ENCODE data around the gene MAPK13.
"Not testable (repeated sequence)": the region's sequence is repeated elsewhere in the genome, so short reads cannot be mapped to it uniquely, and the experiment has no call there.

Gene MAPK13

DNA sequence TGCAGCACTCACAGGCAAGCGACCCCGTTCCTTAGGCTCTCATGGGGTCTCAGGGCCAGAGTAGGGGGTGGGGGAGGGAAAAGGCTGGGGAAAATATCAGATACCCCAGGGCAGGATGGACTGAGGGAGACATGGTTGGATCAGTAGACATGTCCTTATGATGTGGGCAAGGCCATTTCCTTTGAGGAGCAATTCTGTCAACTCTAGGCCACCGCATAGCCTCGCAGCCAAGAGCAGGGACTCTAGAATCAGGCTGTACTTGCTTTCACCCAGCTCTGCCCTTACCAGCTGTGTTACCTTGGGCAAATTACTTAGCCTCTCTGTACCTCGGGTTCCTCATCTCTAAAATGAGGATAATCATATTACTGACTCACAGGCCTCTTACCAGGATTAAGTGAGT, 2.2 kb upstream of the MAPK13 start:
- no peak for DNase-seq (ENCODE audit: low spot score)

DNA sequence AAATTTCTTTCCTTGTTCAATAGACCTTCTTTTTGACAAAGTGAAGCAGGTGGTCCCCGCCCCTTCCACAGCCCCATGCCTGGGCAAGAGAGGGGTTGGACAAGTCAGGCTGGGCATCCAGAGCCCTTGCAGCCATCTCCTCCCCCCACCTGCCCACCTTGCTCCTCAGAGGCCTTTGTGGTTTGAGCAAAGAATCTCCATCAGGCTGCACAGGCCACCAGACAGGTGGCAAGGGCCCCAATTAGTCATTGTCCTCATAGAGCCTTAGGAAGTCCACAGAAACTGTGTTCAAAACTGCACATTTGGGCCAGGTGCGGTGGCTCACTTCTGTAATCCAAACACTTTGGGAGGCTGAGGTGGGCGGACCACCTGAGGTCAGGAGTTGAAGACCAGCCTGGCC, 1.5 kb upstream of the MAPK13 start:
- no peak for DNase-seq (ENCODE audit: low spot score)

DNA sequence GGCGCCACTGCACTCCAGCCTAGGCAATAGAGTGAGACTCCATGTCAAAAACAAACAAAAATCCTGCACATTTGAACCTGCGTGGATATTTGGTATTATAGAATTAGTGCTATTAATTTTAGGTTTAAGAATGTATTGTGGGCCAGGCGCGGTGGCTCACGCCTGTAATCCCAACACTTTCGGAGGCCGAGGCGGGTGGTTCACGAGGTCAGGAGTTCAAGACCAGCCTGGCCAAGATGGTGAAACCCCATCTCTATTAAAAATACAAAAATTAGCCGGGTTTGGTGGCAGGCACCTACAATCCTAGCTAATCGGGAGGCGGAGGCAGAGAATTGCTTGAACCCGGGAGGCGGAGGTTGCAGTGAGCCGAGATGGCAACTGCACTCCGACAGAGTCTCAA, 979 bp upstream of the MAPK13 start:
- not testable (repeated sequence) for DNase-seq (ENCODE audit: low spot score)

DNA sequence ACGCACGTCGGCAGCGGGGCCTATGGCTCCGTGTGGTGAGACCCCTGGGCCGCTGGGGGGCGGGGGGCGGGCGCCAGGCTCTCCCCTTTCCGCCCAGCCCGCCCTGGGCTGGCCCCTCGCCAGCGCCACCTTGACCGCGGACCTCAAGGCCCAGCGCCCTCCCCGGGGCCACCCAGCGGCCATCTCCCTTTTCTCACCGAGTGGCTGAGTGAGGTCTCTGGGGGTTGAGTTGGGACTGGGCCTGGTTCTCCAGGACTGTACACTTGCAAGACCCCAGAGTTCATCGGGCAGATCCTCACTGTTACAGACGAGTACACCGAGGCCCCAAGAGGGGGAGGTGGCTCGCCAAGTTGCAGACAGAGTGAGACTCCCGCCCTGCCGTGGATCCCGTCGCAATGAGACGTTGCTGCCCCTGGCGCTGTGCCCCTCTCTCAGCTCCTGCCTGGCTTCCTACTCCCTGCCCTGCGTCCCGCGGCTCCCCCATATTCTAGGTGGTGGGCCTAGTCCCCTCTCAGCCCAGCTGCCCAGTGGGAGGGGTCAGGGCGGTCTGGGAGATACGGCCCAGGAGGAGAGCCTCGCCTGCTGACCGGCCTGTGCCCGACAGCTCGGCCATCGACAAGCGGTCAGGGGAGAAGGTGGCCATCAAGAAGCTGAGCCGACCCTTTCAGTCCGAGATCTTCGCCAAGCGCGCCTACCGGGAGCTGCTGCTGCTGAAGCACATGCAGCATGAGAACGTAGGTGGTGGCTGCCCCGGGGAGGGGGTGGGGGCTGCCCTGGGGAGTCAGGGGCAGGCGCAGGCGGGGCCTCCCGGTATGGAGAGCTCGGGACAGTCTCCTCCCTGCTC, 576 bp downstream of the MAPK13 start:
- DNase-seq (ENCODE audit: low spot score) = no peak

DNA sequence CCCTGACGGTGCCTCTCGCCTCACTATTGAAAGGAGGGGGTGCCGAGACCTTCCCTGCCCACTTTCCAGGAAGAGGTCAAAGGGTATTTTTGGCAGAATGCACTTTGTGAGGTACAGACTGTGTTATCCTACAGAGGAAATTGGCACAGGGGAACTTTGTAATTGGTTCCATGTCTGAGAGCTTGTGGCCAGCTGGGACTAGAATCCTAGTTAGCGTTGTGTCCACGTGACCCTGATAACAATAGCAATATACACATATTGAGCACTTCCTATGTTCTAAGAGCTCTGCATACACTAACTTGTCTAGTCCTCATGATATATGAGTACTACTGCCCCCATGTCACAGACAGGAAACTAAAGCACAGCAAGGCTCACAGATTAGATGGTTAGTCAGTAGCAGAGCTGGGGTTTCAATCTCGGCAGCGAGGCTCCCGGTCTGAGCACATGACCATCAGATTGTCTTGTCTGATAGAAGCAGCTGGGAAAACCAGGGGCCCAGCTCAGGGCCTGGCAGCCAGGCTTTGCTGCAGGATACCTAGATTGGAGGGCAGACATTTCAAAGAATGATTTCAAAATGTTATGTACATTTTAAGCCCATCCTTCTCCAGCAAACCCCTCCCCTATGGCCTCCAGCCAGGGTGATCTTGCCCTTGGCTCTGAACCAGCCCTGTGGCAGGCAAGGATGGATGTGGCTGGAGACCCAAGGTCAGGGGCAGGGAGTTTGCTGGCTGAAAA, 1.4 kb downstream of the MAPK13 start:
- DNase-seq (ENCODE audit: low spot score) = no peak

DNA sequence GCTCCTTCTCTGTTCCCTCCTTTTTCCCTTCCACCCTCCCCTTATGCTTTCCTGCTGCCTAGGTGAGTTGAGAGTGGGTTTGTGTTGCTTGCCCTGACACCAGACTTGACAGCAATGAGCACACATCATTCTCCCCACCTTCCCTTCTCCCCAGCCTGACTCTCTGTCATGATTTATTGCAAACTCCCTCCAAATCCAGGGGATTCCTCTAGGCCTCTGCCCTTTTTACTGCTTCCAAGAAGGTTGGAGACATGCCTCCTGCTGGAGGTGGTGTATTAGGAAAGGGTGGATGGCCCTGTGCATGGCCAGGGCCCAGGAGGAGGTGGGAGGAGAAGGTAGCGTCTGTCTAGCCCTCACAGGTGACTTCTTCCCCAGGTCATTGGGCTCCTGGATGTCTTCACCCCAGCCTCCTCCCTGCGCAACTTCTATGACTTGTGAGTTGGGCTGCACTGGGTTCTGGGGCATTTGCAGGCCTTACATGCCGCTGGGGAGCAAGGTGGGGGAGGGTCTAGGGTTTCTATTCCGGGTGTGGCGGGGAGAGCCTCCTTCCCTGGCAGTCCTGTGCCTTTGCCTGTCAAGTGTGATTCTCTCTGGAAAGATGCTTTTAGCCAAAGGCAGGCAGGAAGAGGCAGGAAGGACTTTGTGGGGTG, 2.1 kb downstream of the MAPK13 start:
- no peak for DNase-seq (ENCODE audit: low spot score)

DNA sequence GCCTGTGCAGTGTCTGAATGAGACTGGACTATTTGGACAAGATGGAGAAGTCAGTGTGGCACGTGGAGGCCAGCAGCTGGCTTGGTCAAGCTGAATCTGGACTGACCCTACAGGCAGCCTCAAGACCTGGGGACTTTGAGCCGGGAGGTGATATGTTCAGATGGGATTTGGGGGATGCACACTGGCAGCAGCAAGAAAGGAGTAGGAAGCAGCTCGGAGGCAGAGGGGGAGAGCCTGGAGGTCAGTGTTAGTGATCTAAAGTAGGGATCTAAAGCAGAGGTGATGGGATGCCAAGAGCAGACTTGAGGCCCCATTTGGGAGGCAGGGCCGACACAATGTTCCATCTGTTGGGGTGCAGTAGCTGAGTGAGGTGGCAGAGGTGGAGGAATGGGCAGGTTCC, 2.8 kb downstream of the MAPK13 start:
- no peak for DNase-seq (ENCODE audit: low spot score)

DNA sequence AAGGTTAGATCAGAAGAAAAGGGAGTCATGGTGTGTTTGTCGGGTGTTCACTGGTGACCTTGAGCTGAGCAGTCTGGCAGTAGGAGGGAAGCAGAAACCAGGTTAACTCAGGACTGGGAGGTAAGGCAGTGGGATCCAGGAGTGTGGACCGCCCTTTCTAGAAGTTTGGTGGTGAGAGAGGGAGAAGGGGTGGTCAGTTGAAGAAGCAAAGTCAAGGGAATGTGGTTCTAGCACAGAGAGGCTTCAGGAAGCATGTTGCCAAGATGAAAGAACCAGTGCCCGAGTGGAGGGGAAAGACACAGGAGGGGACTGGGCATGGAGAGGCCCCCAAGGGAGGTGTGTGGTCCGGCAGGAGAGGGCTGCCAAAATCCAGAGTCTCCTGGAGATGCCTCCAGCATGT, 3.6 kb downstream of the MAPK13 start:
- no peak for DNase-seq (ENCODE audit: low spot score)

DNA sequence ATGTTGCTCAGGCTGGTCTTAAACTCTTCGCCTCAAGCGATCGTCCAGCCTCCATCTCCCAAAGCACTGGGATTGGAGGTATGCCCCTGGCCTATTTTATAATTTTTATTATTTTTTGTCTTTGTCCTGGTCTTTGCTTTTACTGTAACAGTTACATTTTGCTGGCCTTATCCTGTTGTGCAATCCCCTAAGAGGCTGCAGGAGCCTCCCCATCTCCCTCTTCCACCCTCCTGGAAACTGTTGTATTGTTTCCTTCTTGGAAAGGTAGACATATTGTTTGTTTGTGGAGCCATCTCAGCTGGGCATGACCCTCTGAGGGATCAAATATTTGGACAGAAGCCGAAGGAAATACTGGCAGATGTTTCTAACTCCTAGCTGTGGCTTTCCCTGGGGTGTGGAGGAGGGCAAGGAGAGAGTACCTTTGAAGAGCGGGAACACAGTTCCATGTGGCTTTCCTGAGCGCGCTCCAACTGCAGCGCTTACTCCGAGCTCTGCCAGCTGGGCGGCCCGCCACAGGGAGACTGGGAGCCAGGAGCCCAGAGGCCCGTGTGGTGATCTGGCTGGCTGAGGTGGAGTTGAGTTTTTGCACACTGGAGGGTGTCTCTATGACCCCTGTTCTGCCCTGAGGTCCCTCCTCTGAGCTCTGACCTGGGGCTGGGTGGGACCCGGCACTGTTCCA, 4.9 kb downstream of the MAPK13 start:
- no peak for DNase-seq (ENCODE audit: low spot score)

DNA sequence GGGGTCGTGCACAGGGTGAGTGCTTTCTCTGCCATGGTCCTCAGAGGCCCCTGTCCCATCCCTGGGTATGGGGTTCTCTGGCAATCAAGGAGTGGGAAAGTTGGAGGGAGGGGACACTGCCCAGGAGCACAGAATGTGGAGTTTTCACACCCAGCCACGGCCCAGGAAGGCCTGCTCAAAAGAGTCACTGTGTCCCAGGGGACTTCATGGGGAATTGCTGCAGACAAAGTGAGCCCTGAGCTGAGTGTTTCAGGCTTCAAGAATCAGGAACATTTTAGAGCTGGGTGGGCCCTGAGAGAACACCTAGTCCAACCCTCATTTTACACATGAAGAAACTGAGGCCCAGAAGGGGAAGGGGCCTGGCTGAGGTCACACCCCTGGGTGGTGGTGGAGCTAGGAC, 5.7 kb downstream of the MAPK13 start:
- no peak for DNase-seq (ENCODE audit: low spot score)

DNA sequence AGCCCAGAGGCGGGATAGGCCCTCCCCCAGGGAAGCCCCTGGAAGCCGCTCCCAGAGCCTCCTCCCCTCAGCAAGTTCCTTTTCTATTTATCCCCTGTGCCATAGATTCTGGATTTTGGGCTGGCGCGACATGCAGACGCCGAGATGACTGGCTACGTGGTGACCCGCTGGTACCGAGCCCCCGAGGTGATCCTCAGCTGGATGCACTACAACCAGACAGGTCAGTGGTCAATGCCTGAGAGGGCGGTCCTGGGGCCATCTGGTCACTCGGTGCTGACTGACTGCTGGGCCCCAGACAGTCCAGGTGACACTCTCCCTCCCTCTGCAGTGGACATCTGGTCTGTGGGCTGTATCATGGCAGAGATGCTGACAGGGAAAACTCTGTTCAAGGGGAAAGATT, 6.2 kb downstream of the MAPK13 start:
- no peak for DNase-seq (ENCODE audit: low spot score)

DNA sequence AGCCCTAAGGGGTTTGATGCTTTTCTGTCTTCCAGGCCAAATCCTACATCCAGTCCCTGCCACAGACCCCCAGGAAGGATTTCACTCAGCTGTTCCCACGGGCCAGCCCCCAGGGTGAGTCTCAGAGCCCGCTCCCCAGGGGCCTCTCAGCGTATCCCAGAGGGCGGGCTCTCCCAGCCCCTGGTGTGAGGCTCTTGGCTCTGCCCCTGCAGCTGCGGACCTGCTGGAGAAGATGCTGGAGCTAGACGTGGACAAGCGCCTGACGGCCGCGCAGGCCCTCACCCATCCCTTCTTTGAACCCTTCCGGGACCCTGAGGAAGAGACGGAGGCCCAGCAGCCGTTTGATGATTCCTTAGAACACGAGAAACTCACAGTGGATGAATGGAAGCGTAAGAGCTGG, 8.4 kb downstream of the MAPK13 start:
- no peak for DNase-seq (ENCODE audit: low spot score)

DNA sequence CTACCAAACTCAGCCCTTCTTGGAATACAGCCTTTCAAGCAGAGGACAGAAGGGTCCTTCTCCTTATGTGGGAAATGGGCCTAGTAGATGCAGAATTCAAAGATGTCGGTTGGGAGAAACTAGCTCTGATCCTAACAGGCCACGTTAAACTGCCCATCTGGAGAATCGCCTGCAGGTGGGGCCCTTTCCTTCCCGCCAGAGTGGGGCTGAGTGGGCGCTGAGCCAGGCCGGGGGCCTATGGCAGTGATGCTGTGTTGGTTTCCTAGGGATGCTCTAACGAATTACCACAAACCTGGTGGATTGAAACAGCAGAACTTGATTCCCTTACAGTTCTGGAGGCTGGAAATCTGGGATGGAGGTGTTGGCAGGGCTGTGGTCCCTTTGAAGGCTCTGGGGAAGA, 9.1 kb downstream of the MAPK13 start:
- no peak for DNase-seq (ENCODE audit: low spot score)

DNA sequence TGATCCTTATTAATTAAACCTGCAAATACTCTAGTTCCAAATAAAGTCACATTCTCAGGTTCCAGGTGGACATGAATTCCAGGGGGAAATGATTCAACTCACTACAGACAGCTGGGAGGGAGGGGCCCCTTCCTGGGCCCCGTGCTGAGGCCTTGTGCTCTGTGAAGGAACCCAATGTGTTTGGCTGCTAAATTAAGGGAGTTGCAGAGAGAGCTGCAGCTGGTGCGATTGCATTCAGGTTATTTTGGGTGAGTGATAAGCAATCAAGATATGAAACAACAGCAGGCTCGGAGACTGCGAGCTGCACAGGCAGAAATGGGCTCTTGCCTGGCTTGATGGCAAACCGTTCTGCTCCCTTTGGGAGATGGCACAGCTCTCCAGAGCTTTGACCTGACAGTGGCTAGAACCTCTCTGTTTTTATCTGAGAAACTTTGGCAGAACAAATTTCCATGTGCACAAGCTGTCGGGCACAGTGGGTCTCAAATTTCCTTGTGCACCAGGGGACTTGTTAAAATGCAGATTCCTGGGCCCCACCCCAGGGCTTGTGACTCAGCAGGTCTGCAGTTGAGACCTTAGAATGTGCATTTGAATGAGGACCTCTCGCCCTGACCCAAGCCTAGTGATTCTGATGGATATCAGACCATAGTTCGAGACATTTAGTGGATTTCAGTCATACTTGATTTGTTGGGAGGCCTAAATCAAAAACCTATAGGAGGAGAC, 9.8 kb downstream of the MAPK13 start:
- no peak for DNase-seq (ENCODE audit: low spot score)

DNA sequence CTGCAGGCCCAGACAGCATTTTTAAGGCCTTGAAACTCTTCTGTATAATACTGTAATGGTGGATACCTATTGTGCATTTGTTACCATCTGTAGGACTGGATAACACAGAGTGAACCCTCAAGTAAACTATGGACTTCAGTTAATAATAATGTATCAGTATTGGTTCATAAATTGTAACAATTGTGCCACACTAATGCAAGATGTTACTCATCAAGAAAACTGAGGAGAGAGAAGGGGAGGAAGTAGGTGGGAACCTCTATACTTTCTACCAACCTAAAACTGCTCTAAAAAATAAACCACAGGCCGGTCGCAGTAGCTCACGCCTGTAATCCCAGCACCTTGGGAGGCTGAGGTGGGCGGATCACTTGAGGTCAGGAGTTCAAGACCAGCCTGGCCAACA, 10.8 kb downstream of the MAPK13 start:
- DNase-seq (ENCODE audit: low spot score) = no peak

DNA sequence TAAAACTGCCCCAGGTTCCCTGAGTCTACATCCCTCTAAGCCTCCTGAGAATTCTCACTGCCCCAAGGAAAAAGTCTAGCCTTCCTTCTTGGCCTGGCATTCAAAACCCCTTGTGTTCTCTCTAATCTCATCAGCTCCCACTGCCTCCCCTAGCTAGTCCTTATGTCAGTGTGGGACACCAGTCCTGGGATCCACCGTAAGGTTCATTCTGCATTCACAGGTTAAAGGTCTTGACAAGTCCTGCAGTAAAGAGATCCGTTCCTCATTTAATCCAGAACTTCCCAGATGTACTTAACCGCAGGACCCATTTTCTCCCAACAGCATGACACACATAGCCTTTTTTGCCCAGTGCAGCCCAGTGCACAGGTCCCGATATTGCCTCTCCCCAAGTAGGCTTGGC, 11.6 kb downstream of the MAPK13 start:
- DNase-seq (ENCODE audit: low spot score) = no peak

DNA sequence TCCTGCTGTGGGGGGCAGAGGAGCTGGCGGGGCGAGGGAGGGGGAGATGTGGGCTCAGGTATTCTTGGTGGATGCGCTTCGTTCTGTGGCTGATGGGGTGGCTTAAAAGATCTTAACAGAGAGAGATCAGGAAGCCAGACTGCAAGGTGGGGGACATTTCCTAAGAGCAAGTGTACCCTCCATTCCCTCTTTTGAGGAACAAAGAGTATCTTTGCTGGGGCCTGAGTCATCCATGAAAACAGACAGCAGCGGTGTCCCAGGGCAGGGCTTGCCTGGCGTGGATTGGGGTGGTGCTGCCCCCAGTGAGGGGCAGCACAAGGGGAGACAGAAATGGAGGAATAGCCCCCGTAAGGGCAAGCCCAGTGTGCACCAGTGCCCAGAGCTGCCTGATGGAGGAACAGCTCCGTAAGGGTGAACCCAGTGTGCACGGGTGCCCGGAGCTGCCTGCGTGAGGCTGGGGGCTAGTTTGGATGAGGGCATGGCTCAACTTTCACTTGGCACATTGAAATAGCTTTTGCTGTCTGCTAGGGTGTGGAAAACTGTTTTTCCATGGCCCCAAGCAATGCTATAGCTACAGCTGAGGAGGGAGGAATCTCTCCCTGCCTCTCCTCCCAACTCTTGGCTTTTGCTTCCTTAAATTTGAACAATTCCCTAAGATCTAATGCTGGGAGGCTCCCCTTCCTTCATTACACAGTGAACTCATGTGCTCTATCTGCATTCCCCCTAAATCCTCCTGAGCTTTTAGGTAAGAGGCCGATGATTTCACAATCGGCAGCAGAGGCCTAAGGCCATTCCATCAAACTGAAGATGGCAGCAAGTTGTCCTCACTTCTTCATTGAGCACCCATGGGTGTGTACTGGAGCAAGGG, 12.9 kb downstream of the MAPK13 start:
- no peak for DNase-seq (ENCODE audit: low spot score)

DNA sequence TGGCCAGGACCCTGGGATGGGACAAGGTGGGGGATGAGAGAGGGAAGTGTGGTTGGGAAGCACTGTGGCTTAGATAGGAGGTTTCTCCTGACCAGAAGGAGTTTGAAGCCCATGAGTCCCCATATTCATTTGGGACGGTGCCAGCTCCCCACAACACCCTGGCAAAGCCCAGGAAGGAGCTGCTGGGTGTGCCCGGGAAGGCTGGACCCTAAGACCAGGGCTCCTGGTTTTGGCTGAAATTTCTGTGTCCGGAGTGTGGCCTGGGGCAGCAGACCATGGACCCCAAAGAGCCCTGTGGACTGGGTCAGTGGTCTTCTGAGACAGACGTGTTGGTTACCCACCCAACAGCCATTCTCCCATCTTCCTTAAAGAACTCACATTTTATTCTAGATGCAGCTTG, 15.2 kb downstream of the MAPK13 start:
- DNase-seq (ENCODE audit: low spot score) = no peak

DNA sequence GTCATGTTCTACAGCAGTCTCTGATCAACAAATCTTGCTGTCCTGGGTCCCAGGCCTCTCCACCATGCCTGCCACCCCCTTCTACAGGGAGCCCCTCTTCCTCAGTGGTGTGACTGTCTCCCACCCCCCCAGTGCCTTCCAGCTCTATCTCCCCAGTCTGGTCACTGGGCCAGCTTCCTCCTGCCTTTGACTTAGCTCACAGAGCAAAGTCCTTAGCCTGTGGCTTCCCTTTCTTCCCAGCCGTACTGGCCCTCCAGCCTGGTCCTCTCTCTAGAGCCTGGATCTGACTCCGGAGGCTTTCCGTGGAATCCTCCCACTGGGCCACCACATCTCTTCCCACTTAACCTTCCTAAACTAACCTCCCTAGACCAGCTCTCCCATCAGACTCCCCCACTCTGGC, 17.0 kb downstream of the MAPK13 start:
- no peak for DNase-seq (ENCODE audit: low spot score)

DNA sequence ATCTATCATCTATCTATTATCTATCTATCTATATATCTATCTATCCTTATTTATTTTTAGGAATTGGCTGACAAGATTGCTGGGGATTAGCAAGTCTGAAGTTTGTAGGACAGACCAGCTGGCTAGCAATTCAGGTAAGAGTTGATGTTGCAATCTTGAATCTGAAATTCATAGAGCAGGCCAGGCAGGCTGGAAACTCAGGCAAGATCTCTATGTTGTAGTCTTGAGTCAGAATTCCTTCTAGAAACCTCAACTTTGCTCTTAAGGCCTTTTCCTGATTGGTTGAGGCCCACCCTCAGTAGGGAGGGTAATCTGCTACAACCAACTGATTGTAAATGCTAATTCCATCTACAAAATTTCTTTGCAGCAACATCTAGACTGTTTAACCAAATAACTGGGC, 19.2 kb downstream of the MAPK13 start:
- no peak for DNase-seq (ENCODE audit: low spot score)

DNA sequence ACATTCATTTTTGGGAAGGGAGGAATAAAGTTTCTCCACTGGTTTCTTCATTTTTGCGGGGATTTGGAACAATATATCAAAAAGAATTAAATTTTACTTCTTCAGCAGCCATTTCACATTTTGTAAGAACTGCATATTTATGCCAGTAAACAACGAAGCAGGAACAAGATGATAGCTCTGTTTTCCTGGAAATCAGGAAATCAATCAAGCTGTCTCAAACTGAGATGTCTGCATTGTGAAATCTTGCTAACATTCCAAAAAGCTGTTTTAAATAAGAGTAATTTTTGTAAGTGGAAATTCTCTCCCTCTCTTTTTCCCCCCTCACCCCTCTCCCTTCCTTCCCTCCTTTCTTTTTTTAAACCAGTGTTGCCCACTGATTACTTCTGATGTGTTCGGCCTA, 20.0 kb downstream of the MAPK13 start:
- no peak for DNase-seq (ENCODE audit: low spot score)
